HL-60/S4 (cell line): ENCODE data around the gene LMOD1.
"Not testable (repeated sequence)": the region's sequence is repeated elsewhere in the genome, so short reads cannot be mapped to it uniquely, and the experiment has no call there.

Experiments
- in situ Hi-C: fragments of 300-500 bp; cut with MboI; formaldehyde crosslinking; loops from 2 replicates; pipeline ENCODE4 v1.14.3; 2022; ENCODE audit warnings: low sequenced_read_pairs

Gene LMOD1

DNA sequence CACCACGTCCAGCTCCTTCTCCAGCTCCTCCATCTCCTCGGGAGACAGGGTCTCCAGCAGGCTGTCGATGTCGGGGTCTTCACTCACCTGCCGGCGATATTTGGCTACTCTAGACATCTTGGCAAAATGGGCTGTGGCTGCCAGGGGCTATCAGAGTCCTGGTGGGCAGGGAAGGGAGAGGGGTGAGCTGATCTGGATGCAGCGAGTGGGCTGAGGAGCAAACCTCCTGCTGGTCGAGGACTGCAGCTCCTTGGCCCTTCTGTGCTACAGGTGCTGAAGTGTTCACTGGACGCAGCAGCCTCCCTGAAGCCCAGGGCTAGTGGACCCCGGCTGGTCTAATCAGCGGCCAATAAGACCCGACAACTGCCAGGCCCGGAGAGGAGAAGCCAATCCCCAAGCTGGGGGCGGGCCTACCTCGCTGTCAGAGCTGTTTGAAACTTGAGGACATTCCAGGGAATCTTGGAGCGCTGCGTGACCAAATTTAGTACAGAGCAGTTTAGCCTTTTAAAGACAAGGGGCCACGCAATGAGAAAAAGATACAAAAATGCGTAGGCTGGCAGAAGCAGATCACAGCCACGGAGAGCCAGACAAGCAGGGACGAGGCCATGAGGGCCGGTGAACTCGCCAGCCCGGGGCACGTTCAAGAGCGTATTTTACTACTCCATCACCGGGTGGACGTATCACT, at the start of gene LMOD1:
Gene LMOD1, minus strand, starts transcription at position 325 of the 685 bp plus-strand sequence. Its CDS starts 208 bp downstream, at position 117.
- in situ Hi-C loops: no loop called here

DNA sequence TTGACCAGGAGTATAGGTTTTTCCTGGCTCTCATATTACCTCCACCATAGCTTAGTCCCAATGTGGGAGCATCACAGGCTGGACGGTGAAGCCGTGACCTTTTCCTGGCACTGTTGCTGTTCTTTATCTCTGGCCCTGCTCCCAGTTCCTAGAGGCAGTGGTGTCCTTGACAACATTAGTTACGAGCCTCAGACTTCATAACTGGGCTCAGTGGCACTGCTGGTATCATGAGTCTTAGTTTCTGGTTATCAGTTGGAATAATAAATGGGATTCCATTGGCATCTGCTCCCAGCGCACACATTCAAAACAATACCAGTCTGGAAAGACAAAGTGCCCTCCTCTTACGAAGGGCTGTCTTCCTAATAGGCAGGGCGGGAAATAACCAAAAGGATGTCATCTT, 44.1 kb upstream of the LMOD1 start:
- in situ Hi-C loops: no loop called here

DNA sequence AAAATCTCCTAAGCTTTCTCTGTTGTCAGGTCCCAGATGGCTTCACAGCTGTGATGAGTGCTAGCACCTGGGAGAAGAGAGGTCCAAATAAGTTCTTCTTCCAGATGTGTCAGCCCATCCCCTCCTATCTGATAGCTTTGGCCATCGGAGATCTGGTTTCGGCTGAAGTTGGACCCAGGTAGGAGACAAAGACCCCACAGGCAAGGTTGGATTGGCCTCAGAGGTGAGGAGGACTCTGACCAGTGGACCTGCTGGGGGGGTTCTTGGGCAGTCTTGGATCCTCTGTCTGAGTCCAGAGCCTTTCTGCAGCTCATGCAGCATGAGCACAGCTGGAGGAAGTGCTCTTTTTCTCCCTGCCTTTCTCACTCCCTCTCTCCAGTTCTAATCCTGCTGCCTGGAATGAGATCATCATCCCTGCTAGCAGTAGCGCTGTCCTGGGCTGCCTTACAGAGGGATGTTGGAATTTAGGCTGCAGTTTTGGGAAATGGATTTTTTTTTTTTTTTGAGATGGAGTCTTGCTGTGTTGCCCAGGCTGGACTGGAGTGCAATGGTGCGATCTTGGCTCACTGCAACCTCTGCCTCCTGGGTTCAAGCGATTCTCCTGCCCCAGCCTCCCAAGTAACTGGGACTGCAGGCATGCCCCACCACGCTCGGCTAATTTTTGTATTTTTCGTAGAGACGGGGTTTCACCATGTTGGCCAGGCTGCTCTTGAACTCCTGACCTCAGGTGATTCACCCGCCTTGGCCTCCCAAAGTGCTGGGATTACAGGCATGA, 43.2 kb upstream of the LMOD1 start:
- in situ Hi-C loops: no loop called here

DNA sequence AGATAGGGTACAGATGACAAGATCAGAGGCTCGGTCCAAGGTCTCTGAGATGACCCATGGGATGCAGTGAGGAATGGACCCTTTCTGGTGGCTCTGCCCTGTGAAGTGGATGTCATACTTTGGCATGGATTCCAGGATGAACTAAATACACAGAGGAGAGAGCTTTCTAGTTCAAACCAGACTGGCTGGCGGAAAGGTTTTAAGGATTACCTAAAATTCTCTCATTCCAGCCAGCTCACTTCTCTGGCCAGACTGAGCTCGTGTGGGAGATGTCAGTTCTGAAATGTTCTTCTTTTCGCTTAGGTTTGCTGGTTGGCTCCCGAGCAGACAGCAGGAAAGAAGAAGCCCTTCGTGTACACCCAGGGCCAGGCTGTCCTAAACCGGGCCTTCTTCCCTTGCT, 42.3 kb upstream of the LMOD1 start:
- in situ Hi-C loops: no loop called here

DNA sequence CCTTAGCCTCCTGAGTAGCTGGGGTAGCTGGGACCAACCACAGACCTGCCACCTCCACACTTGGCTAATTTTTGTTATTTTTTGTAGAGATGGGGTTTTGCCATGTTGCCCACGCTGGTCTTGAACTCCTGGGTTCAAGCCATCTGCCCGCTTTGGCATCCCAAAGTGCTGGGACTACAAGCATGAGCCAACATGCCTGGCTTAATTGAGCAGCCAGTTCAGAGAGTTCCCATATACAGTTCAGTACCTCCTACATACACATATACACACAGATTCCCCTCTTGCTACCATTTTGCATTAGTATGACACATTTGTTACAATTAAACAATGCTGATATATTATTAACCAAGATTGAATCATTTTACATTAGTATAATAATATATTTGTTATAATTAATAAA, 39.0 kb upstream of the LMOD1 start:
- in situ Hi-C loops: no loop called here

DNA sequence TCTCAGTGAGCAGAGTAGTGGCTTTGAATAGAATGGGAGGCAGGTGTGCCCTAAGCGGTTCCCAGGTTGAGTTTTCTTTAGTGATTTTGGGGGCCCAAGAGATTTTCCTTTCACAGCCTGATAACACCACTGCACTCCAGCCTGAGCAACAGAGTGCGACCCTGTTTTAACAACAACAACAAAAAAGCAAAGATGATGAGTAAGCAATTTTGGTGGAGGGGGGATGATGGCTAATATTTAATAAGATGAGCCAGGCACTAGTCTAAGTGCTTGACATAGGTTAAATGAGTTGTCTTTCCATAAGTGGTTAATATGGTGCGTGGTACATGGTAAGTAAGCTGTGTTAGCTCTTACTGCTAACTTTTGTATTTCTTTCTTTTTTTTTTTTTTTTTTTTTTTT, 38.1 kb upstream of the LMOD1 start:
- in situ Hi-C loops: no loop called here

DNA sequence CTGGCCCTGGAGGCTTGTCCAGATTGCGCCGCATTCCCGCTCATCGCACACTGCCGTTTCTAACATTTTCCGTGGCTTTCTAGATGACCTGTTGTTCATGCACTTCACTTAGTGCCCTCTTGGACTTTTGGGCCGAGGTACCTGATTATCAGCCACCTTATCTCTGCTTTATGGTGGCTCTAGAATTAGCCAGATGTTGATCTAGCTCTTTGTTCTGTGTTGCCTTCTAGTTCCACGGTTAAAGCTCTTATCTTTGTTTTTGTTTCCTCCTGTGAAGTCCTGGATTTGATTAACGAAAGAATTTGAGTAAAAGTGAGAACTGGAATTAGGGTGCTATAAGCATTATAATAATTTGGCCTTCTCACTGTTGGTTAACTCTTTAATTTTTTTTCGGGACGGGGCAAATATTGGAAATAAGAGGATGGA, 37.0 kb upstream of the LMOD1 start:
- in situ Hi-C loops: no loop called here

DNA sequence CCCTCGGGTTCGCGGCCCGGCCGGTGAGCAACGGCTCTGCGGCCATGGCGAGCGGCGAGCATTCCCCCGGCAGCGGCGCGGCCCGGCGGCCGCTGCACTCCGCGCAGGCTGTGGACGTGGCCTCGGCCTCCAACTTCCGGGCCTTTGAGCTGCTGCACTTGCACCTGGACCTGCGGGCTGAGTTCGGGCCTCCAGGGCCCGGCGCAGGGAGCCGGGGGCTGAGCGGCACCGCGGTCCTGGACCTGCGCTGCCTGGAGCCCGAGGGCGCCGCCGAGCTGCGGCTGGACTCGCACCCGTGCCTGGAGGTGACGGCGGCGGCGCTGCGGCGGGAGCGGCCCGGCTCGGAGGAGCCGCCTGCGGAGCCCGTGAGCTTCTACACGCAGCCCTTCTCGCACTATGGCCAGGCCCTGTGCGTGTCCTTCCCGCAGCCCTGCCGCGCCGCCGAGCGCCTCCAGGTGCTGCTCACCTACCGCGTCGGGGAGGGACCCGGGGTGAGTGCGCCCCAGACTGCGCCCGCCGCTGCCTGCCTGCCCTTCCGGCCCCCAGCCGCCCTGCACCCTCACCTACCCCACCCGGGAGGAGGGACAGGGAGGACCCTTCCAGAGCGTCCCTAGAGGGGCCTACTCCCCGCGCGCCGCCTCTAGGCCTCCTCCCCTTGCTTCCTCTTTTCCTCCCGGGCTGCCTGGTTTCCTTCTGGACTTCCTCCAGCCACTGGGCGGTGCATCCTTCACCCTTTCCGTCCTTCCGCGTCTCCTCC, 36.5 kb upstream of the LMOD1 start, which contains the start of gene RNPEP:
Gene RNPEP, plus strand, starts transcription at position 26 of the 757 bp plus-strand sequence. Its CDS starts 19 bp downstream, at position 45.
- in situ Hi-C loops: no loop called here

DNA sequence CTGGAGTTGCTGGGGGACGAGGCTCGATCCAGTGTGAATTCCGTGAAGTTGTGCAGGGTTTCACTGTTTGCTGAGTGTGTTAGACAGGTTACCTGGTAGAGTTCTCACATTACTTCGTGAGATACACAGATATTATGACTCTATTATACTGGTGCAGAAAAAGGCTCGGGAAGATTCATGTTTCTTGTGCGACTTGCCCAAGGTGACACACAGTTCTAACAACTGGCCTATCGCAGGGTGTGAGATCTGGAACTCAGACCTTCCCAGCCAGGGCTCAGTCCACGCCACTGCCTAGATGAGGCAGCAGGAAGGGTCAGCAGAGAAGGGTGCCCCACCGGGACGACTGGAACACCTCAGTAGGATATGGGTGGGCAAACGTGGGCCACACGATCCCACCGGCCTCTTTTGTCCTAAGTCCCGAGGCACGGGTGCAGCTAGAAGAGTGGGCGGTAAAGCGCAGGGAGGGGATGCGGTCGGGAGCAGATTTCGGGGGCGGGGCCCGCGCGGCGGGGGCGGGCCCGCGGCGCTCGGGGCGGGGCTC, 35.8 kb upstream of the LMOD1 start:
- in situ Hi-C loops: no loop called here

DNA sequence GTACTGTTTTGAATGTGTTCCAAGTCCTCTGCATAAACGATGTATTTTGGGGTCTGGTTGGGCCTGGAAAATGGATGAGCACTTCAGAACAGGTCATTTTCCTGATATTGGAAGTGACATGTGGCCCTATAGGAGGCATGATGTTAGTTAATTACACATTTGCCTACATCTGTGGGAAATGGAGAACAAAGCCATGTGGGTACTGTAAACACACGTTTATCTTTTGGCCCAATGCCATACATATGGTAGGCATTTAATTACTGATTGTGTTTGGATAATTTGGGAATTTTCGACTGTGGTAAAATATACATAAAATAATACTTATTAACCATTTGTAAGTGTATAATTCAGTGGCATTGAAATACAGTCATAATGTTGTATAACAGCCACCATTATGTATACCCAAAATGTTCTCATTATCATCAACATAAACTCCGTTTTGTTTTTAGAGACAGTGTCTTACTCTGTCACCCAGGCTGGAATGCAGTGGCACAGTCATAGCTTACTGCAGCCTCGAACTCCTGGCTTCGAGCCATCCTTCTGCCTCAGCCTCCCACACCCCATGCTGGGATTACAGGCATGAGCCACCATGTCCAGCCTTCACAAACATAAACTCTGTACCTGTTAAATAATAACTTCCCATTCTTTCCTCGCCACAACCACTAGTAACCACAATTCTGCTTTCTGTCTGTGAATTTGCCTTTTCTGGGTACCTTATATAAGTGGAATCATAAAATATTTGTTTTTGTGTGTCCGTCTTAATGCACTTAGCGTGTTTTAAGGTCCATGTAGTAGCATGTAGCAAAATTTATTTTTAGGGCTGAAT, 24.2 kb upstream of the LMOD1 start:
- in situ Hi-C loops: loop anchor here (10.0 kb wide), 1 partner anchor 76 kb away; no protein-coding TSS in a partner anchor

DNA sequence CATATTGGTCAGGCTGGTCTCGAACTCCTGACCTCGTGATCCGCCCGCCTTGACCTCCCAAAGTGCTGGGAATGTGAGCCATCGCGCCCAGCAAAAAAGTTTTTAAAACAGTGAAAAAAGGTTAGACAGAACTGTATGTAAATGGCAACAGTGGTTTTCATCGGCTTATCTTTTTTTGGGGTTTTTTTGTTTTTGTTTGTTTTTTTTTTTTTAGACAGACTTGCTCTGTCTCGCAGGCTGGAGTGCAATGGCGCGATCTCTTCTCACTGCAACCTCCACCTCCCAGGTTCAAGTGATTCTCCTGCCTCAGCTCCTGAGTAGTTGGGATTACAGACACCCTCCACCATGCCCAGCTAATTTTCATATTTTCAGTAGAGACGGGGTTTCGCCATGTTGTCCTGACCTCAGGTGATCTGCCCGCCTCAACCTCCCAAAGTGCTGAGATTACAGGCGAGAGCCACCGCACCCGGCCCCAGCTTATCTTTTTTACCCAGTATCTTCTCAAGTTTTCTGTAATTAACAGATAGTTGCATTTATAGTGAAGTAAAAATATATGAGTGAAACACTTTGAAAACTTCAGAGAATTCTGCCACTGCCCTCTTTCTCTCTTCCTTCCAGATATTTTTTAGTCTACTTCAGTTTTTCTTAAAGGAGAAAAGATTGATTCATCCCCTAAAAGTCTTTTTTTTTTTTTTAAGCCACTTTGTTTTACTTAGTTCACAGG, 22.0 kb upstream of the LMOD1 start:
- in situ Hi-C loops: no loop called here

DNA sequence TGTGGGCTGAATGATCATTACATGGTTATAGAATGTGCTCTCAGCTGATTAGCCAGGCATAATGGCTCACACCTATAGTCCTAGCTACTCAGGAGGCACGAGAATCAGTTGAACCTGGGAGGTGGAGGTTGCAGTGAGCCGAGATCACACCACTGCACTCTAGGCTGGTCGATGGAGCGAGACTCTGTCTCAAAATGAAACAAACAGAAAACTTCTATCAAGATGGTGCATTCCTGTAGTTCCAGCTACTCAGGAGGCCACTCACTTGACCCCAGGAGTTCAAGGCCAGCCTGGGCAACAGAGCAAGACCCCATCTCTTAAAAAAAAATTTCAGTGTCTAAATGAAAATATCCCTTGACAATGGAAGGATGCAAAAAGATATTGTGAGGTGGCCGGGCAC, 19.8 kb upstream of the LMOD1 start:
- in situ Hi-C loops: no loop called here

DNA sequence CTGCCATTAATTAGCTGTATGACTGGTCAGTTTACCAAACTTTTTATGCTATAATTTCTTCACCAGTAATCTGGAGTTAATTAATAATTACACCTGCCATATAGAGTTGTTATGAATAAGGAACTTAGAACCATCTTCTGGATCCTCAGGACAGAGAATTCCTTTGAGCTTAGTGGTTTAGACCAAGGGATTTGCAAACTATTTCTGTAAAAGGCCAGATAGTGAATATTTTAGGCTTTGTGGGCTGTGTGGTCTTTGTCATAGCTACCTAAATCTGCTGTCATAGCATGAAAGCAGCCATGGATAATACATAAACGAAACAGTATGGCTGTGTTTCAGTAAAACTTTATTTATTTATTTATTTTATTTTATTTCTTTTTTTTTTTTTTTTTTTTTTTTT, 17.9 kb upstream of the LMOD1 start:
- in situ Hi-C loops: no loop called here

DNA sequence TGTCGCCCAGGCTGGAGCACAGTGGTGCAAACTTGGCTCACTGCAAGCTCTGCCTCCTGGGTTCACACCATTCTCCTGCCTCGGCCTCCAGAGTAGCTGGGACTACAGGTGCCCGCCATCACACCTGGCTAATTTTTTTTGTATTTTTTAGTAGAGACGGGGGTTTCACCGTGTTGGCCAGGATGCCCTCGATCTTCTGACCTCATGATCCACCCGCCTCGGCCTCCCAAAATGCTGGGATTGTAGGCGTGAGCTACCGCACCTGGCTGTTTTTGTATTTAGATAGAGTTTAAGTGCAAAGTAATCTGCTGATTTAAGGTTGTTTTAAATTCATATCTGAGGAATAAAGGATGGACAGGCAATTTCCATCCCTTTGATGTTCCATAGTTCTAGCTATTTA, 16.0 kb upstream of the LMOD1 start:
- in situ Hi-C loops: not testable (repeated sequence)

DNA sequence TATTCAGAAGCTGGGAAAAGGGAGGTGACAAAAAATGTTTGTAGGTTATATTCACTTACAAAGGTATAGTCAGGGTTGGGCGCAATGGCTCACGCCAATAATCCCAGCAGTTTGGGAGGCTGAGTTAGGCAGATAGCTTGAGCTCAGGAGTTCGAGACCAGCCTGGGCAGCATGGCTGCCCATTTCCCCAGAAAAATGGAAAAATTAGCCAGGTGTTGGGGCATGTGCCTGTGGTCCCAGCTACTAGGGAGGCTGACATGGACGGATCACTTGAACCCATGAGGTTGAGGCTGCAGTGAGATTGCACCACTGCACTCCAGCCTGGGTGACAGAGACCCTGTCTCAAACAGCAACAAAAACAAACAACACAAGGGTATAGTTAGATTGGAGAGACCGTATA, 12.0 kb upstream of the LMOD1 start:
- in situ Hi-C loops: no loop called here

DNA sequence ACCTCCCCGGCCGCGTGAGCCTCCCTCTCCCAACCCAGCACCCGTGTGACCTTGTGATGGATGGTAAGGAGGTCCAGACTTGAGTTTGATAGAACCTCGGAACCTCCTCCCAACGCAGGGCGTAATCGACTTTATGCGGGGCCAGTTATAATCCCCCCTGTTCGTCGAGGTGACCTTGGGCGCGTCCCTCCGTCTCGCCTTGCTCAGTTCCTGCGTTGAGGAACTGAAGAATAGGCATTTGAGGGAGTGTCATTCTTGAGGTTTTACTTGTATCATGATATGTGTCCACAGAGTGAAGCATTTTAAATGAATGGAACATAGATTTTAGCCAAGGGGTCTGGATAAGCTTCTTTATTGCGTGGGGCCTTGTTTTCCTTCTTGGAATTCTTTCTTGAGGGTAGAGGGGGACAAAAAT, 9.4 kb upstream of the LMOD1 start:
- in situ Hi-C loops: no loop called here

DNA sequence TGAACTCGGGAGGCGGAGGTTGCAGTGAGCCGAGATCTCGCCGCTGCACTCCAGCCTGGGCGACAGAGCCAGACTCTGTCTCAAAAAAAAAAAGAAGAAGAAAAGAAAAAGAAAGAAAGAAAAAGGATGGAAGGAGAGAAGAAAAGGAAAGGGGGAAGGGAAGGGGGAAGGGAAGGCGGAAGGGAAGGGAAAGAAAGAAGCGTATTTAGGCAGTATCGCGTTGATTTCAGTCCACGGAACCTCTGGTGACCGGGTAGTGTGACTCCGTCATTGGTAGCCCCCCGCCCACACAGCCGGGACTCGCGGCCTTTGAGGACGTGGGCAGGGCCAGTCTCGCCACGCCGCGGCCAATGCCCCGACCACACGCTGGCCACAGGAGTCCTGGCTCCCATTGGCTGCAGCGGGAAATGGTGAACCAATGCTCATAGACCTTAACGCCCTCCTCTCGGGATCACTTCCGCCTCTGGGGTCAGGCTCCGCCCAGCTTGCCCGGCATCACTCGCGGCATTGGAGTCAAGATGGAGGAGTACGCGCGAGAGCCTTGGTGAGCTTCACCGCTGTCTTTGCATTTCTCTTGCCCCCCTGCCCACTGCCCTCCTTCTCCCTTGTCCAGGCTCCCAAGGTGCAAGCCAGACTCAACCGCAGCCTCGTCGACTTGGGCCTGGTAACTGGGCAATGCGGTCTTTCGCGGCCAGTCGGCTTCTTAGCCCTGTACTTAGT, 8.8 kb upstream of the LMOD1 start, which contains the start of gene TIMM17A:
Gene TIMM17A, plus strand, starts transcription at position 495 of the 720 bp plus-strand sequence. Its CDS starts 24 bp downstream, at position 519.
- in situ Hi-C loops: no loop called here

DNA sequence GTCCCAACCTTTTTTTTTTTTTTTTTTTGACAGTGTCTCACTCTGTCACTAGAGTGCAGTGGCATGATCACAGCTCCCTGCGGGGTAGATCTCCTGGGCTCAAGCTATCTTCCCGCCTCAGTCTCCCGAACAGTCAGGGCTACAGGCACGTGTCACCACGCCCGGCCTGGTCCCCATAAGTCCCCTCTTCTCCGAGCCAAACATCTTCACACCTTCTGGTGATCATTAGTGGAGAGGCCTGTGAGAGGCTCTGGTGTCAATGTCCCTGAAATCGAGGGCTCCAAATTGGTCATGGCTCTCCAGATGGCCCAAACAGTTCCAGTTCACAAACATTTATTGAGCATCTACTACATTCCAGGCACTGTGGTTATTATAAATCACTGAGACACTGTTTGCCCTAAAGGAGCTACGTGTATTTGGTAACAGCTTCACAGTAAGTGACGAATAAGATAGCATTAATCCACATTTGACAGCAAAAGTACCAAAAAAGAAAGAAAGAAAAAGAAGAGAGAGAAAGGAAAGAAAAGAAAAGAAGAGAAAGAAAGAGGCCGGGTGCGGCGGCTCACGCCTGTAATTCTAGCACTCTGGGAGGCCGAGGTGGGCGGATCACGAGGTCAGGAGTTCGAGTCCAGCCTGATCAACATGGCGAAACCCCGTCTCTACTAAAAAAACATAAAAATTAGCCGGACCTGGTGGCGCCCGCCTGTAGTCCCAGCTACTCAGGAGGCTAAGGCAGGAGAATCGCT, 8.1 kb upstream of the LMOD1 start:
- in situ Hi-C loops: no loop called here
